Thoracic aorta (tissue), 2 donors: ENCODE results near the gene C2orf92. TPM values are rescaled to one million over a fixed set of nuclear protein-coding genes. Genes with fewer than 3 reads are reported as not detected.
"Not testable (repeated sequence)": the region's sequence is repeated elsewhere in the genome, so short reads cannot be mapped to it uniquely, and the experiment has no call there.

ENCODE experiments used
- ATAC-seq: fragments of 150-250 bp; one replicate; pipeline ENCODE4 v1.8.0; 2017; ENCODE audit warnings: low read depth; ENCODE audit not compliant: insufficient number of reproducible peaks, low FRiP score
- DNase-seq: peaks from one replicate; pipeline ENCODE4 v3.0.0-alpha.2; 2020; ENCODE audit warnings: low spot score
- H3K27ac ChIP-seq, 2 donors: fragments of 200-600 bp; sonication (generic); 1 replicate in 1 of 2; 2 replicates in 1 of 2; pipeline ENCODE4 v1.5.1; 2016; ENCODE audit warnings: mild to moderate bottlenecking in 2 of 2, moderate library complexity in 2 of 2
- H3K27me3 ChIP-seq: fragments of 200-600 bp; sonication (generic); replicated peaks from 2 replicates; pipeline ENCODE4 v1.6.0; 2016; ENCODE audit warnings: mild to moderate bottlenecking; ENCODE audit not compliant: insufficient read depth
- H3K36me3 ChIP-seq: fragments of 200-600 bp; sonication (generic); one replicate; pipeline ENCODE4 v1.5.1; 2016
- H3K4me1 ChIP-seq, 2 donors: fragments of 200-600 bp; sonication (generic); 1 replicate in 1 of 2; 2 replicates in 1 of 2; pipeline versions ENCODE4 v1.5.1 to v1.6.0; 2016; ENCODE audit warnings: low read depth in 2 of 2, mild to moderate bottlenecking in 1 of 2; ENCODE audit not compliant: control insufficient read depth in 1 of 2
- H3K4me3 ChIP-seq: fragments of 200-600 bp; sonication (generic); 2 replicates; pipeline ENCODE4 v1.5.1; 2016; ENCODE audit warnings: mild to moderate bottlenecking
- H3K9me3 ChIP-seq: fragments of 200-600 bp; sonication (generic); 2 replicates; pipeline ENCODE4 v1.5.1; 2016
- total RNA-seq, 2 donors: library from RNA; depleted of rRNA; stranded (reverse); fragments of >200 nt; gene quantifications; one replicate each; pipeline versions ENCODE4 v1.1.0 to v1.2.3, GENCODE V29; 2016
- TF ChIP-seq, protein P1 (sequence below): fragments of 200-600 bp; sonication (generic); IDR thresholded peaks from one replicate; pipeline ENCODE4 v1.5.1; 2019; ENCODE audit warnings: antibody characterized with exemption

C2orf92 gene
- total RNA-seq, 2 donors from 2014 or later = 13.7 to 32.0 TPM

DNA sequence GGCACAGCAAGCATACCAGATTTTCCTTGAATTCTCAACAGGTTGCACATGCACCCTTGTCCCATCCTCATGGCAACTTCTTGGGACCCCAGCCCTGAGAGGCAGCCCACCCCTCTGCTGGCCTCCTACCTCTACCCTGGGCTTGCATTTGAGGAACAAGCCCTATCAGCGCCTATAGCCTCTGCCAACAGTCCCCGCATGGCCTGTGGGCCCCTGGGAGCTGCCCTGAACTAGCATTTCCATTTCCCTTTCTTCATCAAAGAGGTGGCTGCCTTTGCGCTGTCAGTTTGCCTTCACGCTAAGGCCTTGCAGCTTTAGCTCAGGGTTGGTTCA, 38.5 kb downstream of the C2orf92 start:
- H3K36me3 ChIP-seq = no peaks in the 10 kb centered on the region
- no peaks in the 10 kb centered on the region for H3K4me1 ChIP-seq
- DNase-seq (no peak), ATAC-seq (no peak)
- H3K4me3 ChIP-seq = no peak overlapping the region
- no peak overlapping the region for H3K27ac ChIP-seq
- TF ChIP-seq, protein P1, sequence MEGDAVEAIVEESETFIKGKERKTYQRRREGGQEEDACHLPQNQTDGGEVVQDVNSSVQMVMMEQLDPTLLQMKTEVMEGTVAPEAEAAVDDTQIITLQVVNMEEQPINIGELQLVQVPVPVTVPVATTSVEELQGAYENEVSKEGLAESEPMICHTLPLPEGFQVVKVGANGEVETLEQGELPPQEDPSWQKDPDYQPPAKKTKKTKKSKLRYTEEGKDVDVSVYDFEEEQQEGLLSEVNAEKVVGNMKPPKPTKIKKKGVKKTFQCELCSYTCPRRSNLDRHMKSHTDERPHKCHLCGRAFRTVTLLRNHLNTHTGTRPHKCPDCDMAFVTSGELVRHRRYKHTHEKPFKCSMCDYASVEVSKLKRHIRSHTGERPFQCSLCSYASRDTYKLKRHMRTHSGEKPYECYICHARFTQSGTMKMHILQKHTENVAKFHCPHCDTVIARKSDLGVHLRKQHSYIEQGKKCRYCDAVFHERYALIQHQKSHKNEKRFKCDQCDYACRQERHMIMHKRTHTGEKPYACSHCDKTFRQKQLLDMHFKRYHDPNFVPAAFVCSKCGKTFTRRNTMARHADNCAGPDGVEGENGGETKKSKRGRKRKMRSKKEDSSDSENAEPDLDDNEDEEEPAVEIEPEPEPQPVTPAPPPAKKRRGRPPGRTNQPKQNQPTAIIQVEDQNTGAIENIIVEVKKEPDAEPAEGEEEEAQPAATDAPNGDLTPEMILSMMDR = no peak
- H3K27me3 ChIP-seq = no peaks in the 10 kb centered on the region
- H3K9me3 ChIP-seq = no peaks in the 10 kb centered on the region

DNA sequence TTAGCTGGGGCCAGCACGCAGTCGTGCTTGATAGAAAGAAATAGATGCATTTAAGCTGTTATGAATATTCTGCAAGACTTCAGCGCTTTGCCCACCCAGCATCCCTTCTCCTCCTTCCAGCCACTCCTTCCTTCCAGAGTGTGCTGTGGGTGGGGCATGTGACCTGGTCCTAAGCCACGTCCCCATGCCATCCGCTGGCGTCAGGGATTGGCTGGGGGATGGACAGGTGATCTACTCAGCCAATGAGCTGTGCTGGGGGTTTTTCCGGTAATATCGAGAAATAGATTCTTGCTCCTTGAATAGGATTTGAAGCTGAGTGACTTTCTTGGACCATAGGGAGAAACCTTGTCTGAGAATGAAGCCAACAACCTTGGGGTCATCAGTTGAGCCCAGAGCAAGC, 39.1 kb downstream of the C2orf92 start:
- Histone ChIP-seq H3K27me3 (no peaks in the 10 kb centered on the region), H3K9me3 (no peaks in the 10 kb centered on the region), H3K4me3 (no peak overlapping the region), H3K4me1 (no peaks in the 10 kb centered on the region), H3K27ac (no peak overlapping the region), H3K36me3 (no peaks in the 10 kb centered on the region)
- TF ChIP-seq, protein P1 = no peak
- ATAC-seq (no peak), DNase-seq (no peak)

DNA sequence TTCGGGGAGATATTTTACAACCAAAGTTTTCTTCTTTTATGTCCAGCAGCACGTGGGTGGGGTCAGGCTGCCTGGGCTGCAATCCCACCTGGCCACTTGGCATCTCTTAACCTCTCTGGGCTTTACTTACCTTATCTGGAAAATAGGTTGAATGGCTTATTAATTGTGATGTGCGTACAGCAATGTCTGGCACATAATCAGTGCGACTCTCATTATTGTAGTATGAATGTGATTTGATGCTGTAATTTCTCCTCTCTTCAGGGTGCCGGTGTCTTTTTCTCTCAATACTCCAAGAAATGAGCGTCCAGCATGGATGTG, 41.8 kb downstream of the C2orf92 start:
- no peaks in the 10 kb centered on the region for H3K9me3 ChIP-seq
- no peaks in the 10 kb centered on the region for H3K36me3 ChIP-seq
- H3K4me3 ChIP-seq = no peak overlapping the region
- TF ChIP-seq, protein P1 = no peak
- ATAC-seq (no peak), DNase-seq (no peak)
- no peaks in the 10 kb centered on the region for H3K4me1 ChIP-seq
- H3K27me3 ChIP-seq = no peaks in the 10 kb centered on the region
- no peak overlapping the region for H3K27ac ChIP-seq

DNA sequence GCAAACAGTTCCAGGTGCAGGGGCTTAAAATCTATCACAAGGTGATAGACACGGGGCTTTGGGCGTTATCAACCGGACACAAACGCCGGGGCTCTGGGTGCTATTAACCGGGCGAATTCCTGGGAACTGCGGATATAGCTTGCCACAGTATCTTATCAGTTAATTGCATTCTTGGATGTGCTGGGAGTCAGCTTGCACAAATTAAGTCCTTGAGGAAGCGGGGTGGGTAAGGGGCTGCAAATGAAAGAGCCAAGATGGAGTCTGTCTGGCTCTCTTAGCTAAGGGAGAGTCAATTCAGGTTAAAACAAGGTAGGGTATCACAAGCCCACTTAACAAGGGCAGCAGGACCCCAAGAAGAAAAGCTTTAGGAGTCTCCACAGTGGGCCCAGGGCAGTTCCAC, 42.7 kb downstream of the C2orf92 start:
- not testable (repeated sequence) for H3K36me3 ChIP-seq

DNA sequence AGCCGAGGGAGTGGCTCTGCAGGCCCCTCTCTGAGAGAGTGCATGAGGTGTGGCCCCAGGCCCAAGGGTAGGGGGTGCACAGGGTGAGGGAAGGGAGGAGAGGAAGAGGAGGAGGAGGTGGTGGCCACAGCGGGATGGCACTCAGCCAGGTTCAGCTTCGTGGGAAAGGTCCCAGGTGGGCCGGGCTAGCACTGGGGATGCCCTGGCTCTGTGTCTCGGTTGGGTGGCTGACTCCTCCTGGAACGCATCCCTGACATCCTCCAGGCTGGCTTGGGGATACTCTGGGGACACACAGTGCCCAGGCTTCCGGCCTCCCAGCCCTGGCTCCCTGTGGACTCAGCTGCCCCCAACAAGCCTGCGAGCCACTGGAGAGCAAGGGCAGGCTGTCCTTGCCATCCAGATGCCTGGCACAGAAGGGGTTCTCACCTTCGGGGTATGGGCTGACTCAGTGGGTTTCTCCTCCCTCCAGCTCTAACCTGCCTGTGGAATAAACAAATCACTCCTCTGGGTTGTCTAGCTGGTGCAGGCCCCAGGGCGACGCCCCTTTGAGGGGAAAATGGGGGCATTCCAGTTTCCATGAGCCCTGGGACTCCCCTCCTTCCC, 43.3 kb downstream of the C2orf92 start:
- no peaks in the 10 kb centered on the region for H3K27me3 ChIP-seq
- ATAC-seq = no peak

More for the DNA sequence above, 42.7 kb downstream of the C2orf92 start:
- H3K4me1 ChIP-seq, H3K9me3 ChIP-seq, DNase-seq, H3K27ac ChIP-seq, H3K4me3 ChIP-seq, H3K27me3 ChIP-seq, ATAC-seq: not testable (repeated sequence)

More for the DNA sequence above, 43.3 kb downstream of the C2orf92 start:
- H3K27ac ChIP-seq = no peak overlapping the region
- no peaks in the 10 kb centered on the region for H3K9me3 ChIP-seq
- no peaks in the 10 kb centered on the region for H3K4me1 ChIP-seq
- no peak for DNase-seq
- TF ChIP-seq, protein P1 = no peak
- no peaks in the 10 kb centered on the region for H3K36me3 ChIP-seq
- H3K4me3 ChIP-seq = no peak overlapping the region
